ENCODE results near the gene NELFA.
A peak's percentile ranks its signal among the peaks of the same experiment; 100 is the strongest.

NELFA gene

DNA sequence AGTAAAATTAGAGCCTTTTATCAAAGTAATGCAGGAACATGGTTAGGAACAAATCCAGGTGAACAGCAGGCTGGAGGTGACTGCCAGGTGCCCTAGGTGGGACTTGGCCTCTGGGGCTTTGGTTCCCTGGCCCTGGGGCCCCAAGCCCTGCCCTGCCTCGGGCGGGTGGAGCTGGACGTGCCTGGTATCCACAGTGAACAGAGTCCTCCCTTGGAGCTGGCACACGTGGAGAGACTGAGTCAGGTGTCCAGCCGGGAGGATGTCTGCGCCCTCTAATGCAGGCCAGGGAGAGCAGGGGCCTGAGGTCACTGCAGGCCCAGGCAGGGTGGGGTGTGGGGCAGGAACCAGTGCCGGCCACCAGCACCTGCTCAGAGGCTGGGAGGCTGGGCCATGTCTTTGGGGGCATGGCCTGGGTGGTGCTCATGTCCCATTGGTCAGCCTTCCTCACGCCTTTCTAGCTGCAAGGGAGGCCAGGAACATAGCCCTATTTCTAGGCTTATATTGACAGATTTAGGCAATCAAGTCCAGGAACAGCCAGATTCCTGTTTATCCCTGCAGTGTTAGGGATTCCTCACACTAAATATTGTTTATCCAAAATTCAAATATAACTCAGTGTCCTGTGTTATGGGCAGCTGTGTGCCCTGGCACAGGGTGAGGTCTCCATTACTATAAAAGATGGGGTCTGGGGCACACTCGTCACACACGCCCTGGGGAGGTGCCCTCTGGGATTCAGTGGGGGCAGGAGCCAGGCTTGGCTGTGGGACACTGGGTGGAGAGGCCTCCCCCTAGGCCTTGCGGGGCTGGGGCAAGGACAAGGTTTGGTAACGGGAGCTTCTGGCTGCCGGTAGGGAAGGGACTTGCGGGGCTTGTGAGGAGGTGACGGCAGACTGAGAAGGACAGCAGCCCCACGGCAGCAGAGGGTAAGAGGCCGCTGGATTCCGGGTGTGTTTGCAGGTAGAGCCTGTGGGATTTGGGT, 36.1 kb upstream of the NELFA start:
- peak overlapping the region; percentile 3 for H2AK5ac ChIP-seq (ENCODE audit: low read depth, low read length)
- H4K8ac ChIP-seq (ENCODE audit: low read depth, low read length), result no peak overlapping the region
- no peak overlapping the region for H3K4me3 ChIP-seq (ENCODE audit: low read length in 2 of 2)
- no peak overlapping the region for H2BK120ac ChIP-seq (ENCODE audit: low read depth, low read length)
- H3K9ac ChIP-seq (ENCODE audit: low read depth, low read length, poor library complexity), result no peak overlapping the region
- no CpG with 5 or more reads among the region's 18 CpGs for WGBS, 2 donors (ENCODE audit: extremely low coverage in 2 of 2, insufficient read length in 2 of 2, insufficient replicate concordance in 1 of 2)
- H3K14ac ChIP-seq (ENCODE audit: low read length), result no peak overlapping the region
- H2BK15ac ChIP-seq (ENCODE audit: low read length), result no peak overlapping the region
- no peak overlapping the region for H4K91ac ChIP-seq (ENCODE audit: low read depth, low read length, poor library complexity)
- H3K4me1 ChIP-seq (ENCODE audit: control insufficient read depth in 2 of 2, insufficient read depth in 1 of 2, low read depth in 1 of 2, low read length in 2 of 2), result peaks cover 2 to 5% of the 10 kb centered on the region in 2 donors
- DNase-seq (ENCODE audit: low spot score), result no peak
- H2BK5ac ChIP-seq (ENCODE audit: low read length), result no peak overlapping the region
- H3K27me3 ChIP-seq (ENCODE audit: control insufficient read depth in 3 of 3, insufficient read depth in 3 of 3, low read depth in 1 of 3, low read length in 3 of 3), result peaks cover 12 to 23% (median 13%) of the 10 kb centered on the region in 3 experiments
- no peak overlapping the region for H3K18ac ChIP-seq (ENCODE audit: low read length)
- H3K4me2 ChIP-seq (ENCODE audit: insufficient read depth, low read length, poor library complexity, severe bottlenecking), result no peak overlapping the region
- H3K9me3 ChIP-seq (replicated peaks in 1 of 2; ENCODE audit: control insufficient read depth in 2 of 2, insufficient read depth in 1 of 2, low read depth in 1 of 2, low read length in 2 of 2), result peaks cover 0 to 7% of the 10 kb centered on the region in 2 donors
- no peak overlapping the region for H3K27ac ChIP-seq (replicated peaks; ENCODE audit: low read length)
- H2BK12ac ChIP-seq (ENCODE audit: low read length), result no peak overlapping the region
- H2AFZ ChIP-seq (ENCODE audit: low read length), result no peak overlapping the region
- peaks cover 0 to 17% of the 10 kb centered on the region in 2 donors for H3K36me3 ChIP-seq (replicated peaks in 1 of 2; ENCODE audit: control insufficient read depth in 2 of 2, insufficient read depth in 2 of 2, low read length in 2 of 2)
- no peak overlapping the region for H3K4ac ChIP-seq (ENCODE audit: low read length)
- H3K79me1 ChIP-seq (ENCODE audit: low read depth, low read length), result peaks cover 7% of the 10 kb centered on the region
- H3K23ac ChIP-seq (ENCODE audit: low read depth, low read length, poor library complexity), result no peak overlapping the region

DNA sequence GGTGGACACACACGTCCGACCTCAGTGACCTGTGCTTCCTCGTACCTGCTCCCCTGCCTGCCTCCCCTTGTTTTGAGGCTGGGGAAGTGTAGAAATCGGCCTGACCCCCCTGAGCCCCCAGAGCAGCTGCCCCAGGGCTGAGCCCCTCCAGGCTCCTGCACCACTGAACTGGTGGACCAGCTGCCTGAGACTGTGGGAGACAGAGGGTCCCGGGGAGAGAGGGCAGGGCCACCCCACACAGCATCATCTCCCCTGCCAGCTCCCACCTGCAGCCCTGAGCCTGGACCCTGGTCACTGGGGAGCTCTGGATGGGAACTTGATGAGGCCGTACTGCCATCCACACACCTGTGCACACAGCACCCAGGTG, 35.3 kb upstream of the NELFA start:
- Histone ChIP-seq H3K27ac (replicated peaks; ENCODE audit: low read length) (no peak overlapping the region), H3K9ac (ENCODE audit: low read depth, low read length, poor library complexity) (no peak overlapping the region), H2BK12ac (ENCODE audit: low read length) (no peak overlapping the region), H3K4me2 (ENCODE audit: insufficient read depth, low read length, poor library complexity, severe bottlenecking) (no peak overlapping the region), H3K4me3 (ENCODE audit: low read length in 2 of 2) (no peak overlapping the region), H4K8ac (ENCODE audit: low read depth, low read length) (no peak overlapping the region), H2BK5ac (ENCODE audit: low read length) (no peak overlapping the region), H2BK120ac (ENCODE audit: low read depth, low read length) (no peak overlapping the region), H3K4ac (ENCODE audit: low read length) (no peak overlapping the region), H3K79me1 (ENCODE audit: low read depth, low read length) (peaks cover 7% of the 10 kb centered on the region), H2BK15ac (ENCODE audit: low read length) (no peak overlapping the region), H3K14ac (ENCODE audit: low read length) (no peak overlapping the region), H3K27me3 (ENCODE audit: control insufficient read depth in 3 of 3, insufficient read depth in 3 of 3, low read depth in 1 of 3, low read length in 3 of 3) (peaks cover 12 to 27% (median 18%) of the 10 kb centered on the region in 3 experiments), H3K18ac (ENCODE audit: low read length) (no peak overlapping the region), H2AFZ (ENCODE audit: low read length) (no peak overlapping the region), H3K9me3 (replicated peaks in 1 of 2; ENCODE audit: control insufficient read depth in 2 of 2, insufficient read depth in 1 of 2, low read depth in 1 of 2, low read length in 2 of 2) (peaks cover 0 to 7% of the 10 kb centered on the region in 2 donors), H3K4me1 (ENCODE audit: control insufficient read depth in 2 of 2, insufficient read depth in 1 of 2, low read depth in 1 of 2, low read length in 2 of 2) (peaks cover 2 to 5% of the 10 kb centered on the region in 2 donors), H2AK5ac (ENCODE audit: low read depth, low read length) (peak overlapping the region; percentile 56), H4K91ac (ENCODE audit: low read depth, low read length, poor library complexity) (no peak overlapping the region), H3K23ac (ENCODE audit: low read depth, low read length, poor library complexity) (no peak overlapping the region), H3K36me3 (replicated peaks in 1 of 2; ENCODE audit: control insufficient read depth in 2 of 2, insufficient read depth in 2 of 2, low read length in 2 of 2) (peaks cover 0 to 17% of the 10 kb centered on the region in 2 donors)
- DNase-seq (ENCODE audit: low spot score), result no peak
- no CpG with 5 or more reads among the region's 6 CpGs for WGBS, 2 donors (ENCODE audit: extremely low coverage in 2 of 2, insufficient read length in 2 of 2, insufficient replicate concordance in 1 of 2)

DNA sequence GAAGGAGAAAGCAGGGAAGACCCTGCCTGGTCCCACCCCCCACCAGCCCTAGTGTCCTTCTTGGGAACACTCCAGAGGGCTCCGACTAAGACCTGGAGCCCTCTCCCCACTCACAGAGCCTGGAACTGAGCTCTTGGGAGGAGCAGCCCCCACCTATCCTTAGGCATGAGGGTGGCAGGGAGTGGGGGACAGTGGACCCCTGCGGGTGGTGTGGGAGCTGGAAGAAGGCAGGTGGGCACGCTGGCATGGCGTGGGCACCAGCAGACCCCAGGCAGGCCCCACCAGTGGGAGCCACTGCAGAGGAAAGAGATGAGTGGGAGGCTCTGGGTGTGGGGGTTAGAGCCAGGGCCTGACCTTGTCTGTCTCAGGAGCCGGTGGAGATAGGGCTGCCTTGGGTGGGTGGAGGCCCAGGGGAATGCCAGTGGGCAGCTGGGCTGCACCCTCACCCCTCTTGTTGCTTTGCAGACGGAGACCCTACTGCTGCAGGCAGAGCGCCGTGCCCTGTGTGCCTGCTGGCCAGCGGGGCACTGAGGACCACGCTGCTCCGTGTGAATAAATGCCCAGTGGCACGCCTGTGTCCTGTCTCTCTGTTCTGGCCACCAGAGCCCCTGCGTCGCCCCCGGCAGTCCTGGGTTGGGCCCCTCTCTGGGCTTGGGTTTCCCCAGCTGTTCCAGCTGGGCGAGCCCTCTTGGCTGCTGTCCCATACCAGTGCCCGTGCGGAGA, 34.8 kb upstream of the NELFA start:
- Histone ChIP-seq H3K9me3 (replicated peaks in 1 of 2; ENCODE audit: control insufficient read depth in 2 of 2, insufficient read depth in 1 of 2, low read depth in 1 of 2, low read length in 2 of 2) (peaks cover 0 to 7% of the 10 kb centered on the region in 2 donors), H3K18ac (ENCODE audit: low read length) (no peak overlapping the region), H4K91ac (ENCODE audit: low read depth, low read length, poor library complexity) (no peak overlapping the region), H2BK120ac (ENCODE audit: low read depth, low read length) (no peak overlapping the region), H3K4me2 (ENCODE audit: insufficient read depth, low read length, poor library complexity, severe bottlenecking) (no peak overlapping the region), H3K36me3 (replicated peaks in 1 of 2; ENCODE audit: control insufficient read depth in 2 of 2, insufficient read depth in 2 of 2, low read length in 2 of 2) (peaks cover 0 to 17% of the 10 kb centered on the region in 2 donors), H3K9ac (ENCODE audit: low read depth, low read length, poor library complexity) (peak overlapping the region; percentile 24), H3K23ac (ENCODE audit: low read depth, low read length, poor library complexity) (no peak overlapping the region), H2AK5ac (ENCODE audit: low read depth, low read length) (peak overlapping the region; percentile 56), H2BK12ac (ENCODE audit: low read length) (no peak overlapping the region), H3K4ac (ENCODE audit: low read length) (no peak overlapping the region), H3K79me1 (ENCODE audit: low read depth, low read length) (peaks cover 7% of the 10 kb centered on the region), H2AFZ (ENCODE audit: low read length) (no peak overlapping the region), H3K14ac (ENCODE audit: low read length) (peak overlapping the region; percentile 47), H4K8ac (ENCODE audit: low read depth, low read length) (no peak overlapping the region), H3K27me3 (ENCODE audit: control insufficient read depth in 3 of 3, insufficient read depth in 3 of 3, low read depth in 1 of 3, low read length in 3 of 3) (peaks cover 12 to 30% (median 18%) of the 10 kb centered on the region in 3 experiments), H2BK5ac (ENCODE audit: low read length) (no peak overlapping the region), H3K27ac (replicated peaks; ENCODE audit: low read length) (no peak overlapping the region), H2BK15ac (ENCODE audit: low read length) (no peak overlapping the region), H3K4me1 (ENCODE audit: control insufficient read depth in 2 of 2, insufficient read depth in 1 of 2, low read depth in 1 of 2, low read length in 2 of 2) (peaks cover 2 to 5% of the 10 kb centered on the region in 2 donors), H3K4me3 (ENCODE audit: low read length in 2 of 2) (peak overlapping the region in 1 of 2 donors; percentile 61)
- DNase-seq (ENCODE audit: low spot score), result no peak
- WGBS, 2 donors (ENCODE audit: extremely low coverage in 2 of 2, insufficient read length in 2 of 2, insufficient replicate concordance in 1 of 2), result no CpG with 5 or more reads among the region's 18 CpGs
